Natural killer cell treated with Interleukin-12 subunit alpha and Interleukin-12 subunit beta and Interleukin-15 and Interleukin-18, amount 100 ng/mL, for 72 hours (primary cell): ENCODE data around the gene SAMHD1. TPM values are rescaled to one million over a fixed set of nuclear protein-coding genes. Genes with fewer than 3 reads are reported as not detected.

Experiments used
- ATAC-seq, 2 donors: fragments of 150-1000 bp; cut with Tn5 transposase in 1 of 2; sonication (Bioruptor Pico), chemical (Tn5 transposase) in 1 of 2; 2 replicates each; pipeline ENCODE4 v1.10.0; 2021
- DNase-seq: peaks from one replicate; pipeline ENCODE4 v3.0.0; 2022; ENCODE audit warnings: low spot score
- H3K27ac Mint-ChIP-seq, 2 donors: 1 replicate in 1 of 2; 2 replicates in 1 of 2; pipeline ENCODE4 v1.8.0; 2022; ENCODE audit warnings: mixed read lengths in 2 of 2, mild to moderate bottlenecking in 1 of 2, moderate library complexity in 1 of 2
- H3K27me3 Mint-ChIP-seq, 2 donors: 1 replicate in 1 of 2; 2 replicates in 1 of 2; pipeline ENCODE4 v1.8.0; 2022; ENCODE audit warnings: mixed read lengths in 2 of 2
- H3K36me3 Mint-ChIP-seq: one replicate; pipeline ENCODE4 v1.8.0; 2022; ENCODE audit warnings: mixed read lengths
- H3K4me1 Mint-ChIP-seq, 2 donors: 1 replicate in 1 of 2; 2 replicates in 1 of 2; pipeline ENCODE4 v1.8.0; 2022; ENCODE audit warnings: low read depth in 2 of 2, mixed read lengths in 2 of 2, mild to moderate bottlenecking in 1 of 2
- H3K4me3 Mint-ChIP-seq: one replicate; pipeline ENCODE4 v1.8.0; 2022; ENCODE audit warnings: mixed read lengths
- H3K9me3 Mint-ChIP-seq: 2 replicates; pipeline ENCODE4 v1.8.0; 2022; ENCODE audit warnings: mixed read lengths
- total RNA-seq, 2 donors: library from RNA; stranded (reverse); gene quantifications; one replicate each; pipeline ENCODE4 v1.2.3, GENCODE V29; 2022

Gene SAMHD1
- total RNA-seq, 2 donors from 2014 or later = 74.9 to 86.0 TPM

DNA sequence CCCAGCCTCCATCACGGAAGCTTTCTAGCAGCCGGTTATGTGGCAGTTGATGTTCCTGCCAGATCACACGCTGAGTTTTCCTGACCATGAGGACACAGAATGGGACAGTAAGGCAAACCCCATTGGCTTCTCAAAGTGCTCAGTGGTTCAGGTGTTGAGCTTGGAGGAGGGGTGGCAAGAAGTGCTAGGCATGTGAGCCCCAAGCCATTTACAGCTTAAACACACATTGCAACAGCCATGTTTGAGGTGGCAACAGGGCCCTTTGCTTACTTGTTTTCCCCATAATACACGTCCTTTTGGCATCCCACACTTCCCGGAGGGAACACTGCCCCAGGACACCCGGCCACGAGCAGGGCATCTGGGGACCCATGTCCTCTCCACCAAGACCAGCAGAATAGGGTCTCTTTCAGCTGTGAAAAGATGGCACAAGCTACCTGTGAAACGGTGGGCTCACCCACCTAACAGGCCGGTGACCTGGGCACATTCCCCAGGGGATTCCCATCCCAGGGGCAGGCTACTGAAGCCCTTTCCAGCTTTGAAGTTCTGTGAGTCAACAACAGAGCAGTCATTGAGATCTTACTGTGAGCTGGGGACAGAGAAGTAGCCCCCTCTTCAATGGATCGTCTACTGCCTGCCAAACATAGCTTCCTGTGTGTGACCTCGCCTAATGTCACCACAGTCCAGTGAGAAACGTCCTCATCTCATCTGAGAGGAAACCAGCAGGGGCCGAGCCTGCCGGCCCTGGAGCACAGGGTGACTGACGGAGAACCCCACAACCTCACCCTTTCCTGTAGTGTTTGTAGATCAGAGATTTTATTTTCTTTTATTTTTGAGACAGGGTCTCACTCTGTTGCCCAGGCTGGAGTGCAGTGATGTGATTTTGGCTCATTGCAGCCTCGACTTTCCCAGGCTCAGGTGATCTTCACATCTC lies 79.6 kb downstream of the SAMHD1 start:
- ATAC-seq (peak; percentile 46 to 50), DNase-seq (peak; percentile 41)
- H3K36me3 Mint-ChIP-seq = no peaks in the 10 kb centered on the region
- no peaks in the 10 kb centered on the region for H3K27me3 Mint-ChIP-seq
- peaks cover 0 to 10% of the 10 kb centered on the region in 2 donors for H3K4me1 Mint-ChIP-seq
- no peak overlapping the region for H3K27ac Mint-ChIP-seq
- no peak overlapping the region for H3K4me3 Mint-ChIP-seq
- no peaks in the 10 kb centered on the region for H3K9me3 Mint-ChIP-seq

GRCh38 chr20:36866681-36867495 lies 84.6 kb downstream of the SAMHD1 start:
- Mint-ChIP-seq H3K27ac (no peak overlapping the region), H3K4me3 (no peak overlapping the region)
- no peak for DNase-seq

GRCh38 chr20:36866164-36866563 lies 85.3 kb downstream of the SAMHD1 start:
- Mint-ChIP-seq H3K4me3 (no peak overlapping the region), H3K27me3 (peaks cover 9 to 10% of the 10 kb centered on the region in 2 donors), H3K9me3 (no peaks in the 10 kb centered on the region), H3K27ac (no peak overlapping the region), H3K4me1 (peaks cover 6 to 8% of the 10 kb centered on the region in 2 donors), H3K36me3 (no peaks in the 10 kb centered on the region)
- DNase-seq (no peak), ATAC-seq (no peak)

More at GRCh38 chr20:36866681-36867495, 84.6 kb downstream of the SAMHD1 start:
- H3K27me3 Mint-ChIP-seq = peaks cover 9 to 10% of the 10 kb centered on the region in 2 donors
- no peaks in the 10 kb centered on the region for H3K9me3 Mint-ChIP-seq
- no peaks in the 10 kb centered on the region for H3K36me3 Mint-ChIP-seq
- H3K4me1 Mint-ChIP-seq = peaks cover 6 to 8% of the 10 kb centered on the region in 2 donors
- no peak for ATAC-seq

- Mint-ChIP-seq H3K27me3 (peaks cover 9 to 10% of the 10 kb centered on the region in 2 donors), H3K4me1 (peaks cover 6 to 8% of the 10 kb centered on the region in 2 donors), H3K9me3 (no peaks in the 10 kb centered on the region), H3K27ac (no peak overlapping the region), H3K36me3 (no peaks in the 10 kb centered on the region), H3K4me3 (no peak overlapping the region)
- DNase-seq = no peak
- ATAC-seq = no peak
These were observed 85.7 kb downstream of the SAMHD1 start for GRCh38 chr20:36865861-36866149.

DNA sequence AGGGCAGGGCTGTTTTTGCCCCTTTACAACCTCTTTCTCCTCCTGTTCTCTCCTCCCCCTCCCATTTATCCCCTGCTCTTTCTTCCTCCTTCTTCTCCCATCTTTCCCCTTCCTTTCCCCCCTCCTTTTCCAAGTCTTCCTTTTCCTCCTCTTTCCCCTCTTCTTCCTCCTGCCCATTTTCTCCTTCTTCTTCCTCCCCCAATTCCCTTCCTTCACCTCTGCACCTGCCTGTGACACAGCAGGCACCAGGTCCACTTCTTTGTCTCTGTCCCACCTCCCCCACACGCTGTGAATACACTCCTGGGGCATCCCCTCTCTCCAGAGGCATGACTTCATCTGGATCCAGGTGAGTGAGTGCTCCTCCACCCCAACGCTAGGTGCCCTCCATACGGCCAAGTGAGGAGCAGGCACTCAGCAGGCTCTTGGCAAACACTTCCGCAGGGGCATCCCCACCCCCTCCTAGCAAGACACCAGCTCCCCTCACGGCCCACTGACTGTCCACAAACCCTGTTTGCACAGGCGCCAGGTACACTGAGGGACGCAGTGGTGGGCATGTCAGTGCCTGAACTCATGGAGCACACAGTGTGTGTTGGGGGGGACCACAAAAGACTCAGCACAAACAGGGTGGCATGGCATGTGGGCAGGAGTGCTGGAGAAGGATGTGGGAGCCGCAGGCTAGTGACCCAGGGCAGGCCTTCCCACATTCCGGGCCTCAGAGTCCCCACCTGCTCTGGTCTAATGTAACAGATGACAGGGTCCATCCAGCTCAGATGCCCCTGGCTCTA lies 86.2 kb downstream of the SAMHD1 start:
- ATAC-seq = no peak
- Mint-ChIP-seq H3K27me3 (peaks cover 9 to 10% of the 10 kb centered on the region in 2 donors), H3K4me1 (peaks cover 6 to 8% of the 10 kb centered on the region in 2 donors), H3K9me3 (no peaks in the 10 kb centered on the region), H3K27ac (no peak overlapping the region), H3K36me3 (no peaks in the 10 kb centered on the region), H3K4me3 (peak overlapping the region; percentile 58)
- no peak for DNase-seq

- peak; percentile 0 to 68 for ATAC-seq
- peak; percentile 63 for DNase-seq
- peaks cover 6 to 8% of the 10 kb centered on the region in 2 donors for H3K4me1 Mint-ChIP-seq
- no peaks in the 10 kb centered on the region for H3K36me3 Mint-ChIP-seq
- H3K4me3 Mint-ChIP-seq = no peak overlapping the region
- H3K9me3 Mint-ChIP-seq = no peaks in the 10 kb centered on the region
- H3K27ac Mint-ChIP-seq = no peak overlapping the region
- peaks cover 9 to 10% of the 10 kb centered on the region in 2 donors for H3K27me3 Mint-ChIP-seq
These were observed 88.4 kb downstream of the SAMHD1 start for GRCh38 chr20:36862857-36863668.

- Mint-ChIP-seq H3K9me3 (no peaks in the 10 kb centered on the region), H3K36me3 (no peaks in the 10 kb centered on the region), H3K27ac (no peak overlapping the region), H3K4me3 (peak overlapping the region; percentile 20), H3K27me3 (peaks cover 9 to 10% of the 10 kb centered on the region in 2 donors), H3K4me1 (peaks cover 8 to 9% of the 10 kb centered on the region in 2 donors)
- ATAC-seq (no peak), DNase-seq (no peak)
These were observed 89.4 kb downstream of the SAMHD1 start for GRCh38 chr20:36861875-36862801.

GRCh38 chr20:36861625-36861874 lies 90.0 kb downstream of the SAMHD1 start:
- H3K36me3 Mint-ChIP-seq = no peaks in the 10 kb centered on the region
- ATAC-seq = no peak
- no peak for DNase-seq
- H3K27ac Mint-ChIP-seq = no peak overlapping the region
- H3K4me1 Mint-ChIP-seq = peaks cover 12% of the 10 kb centered on the region in 2 donors
- peaks cover 8 to 9% of the 10 kb centered on the region in 2 donors for H3K27me3 Mint-ChIP-seq
- H3K9me3 Mint-ChIP-seq = no peaks in the 10 kb centered on the region
- peak overlapping the region; percentile 23 for H3K4me3 Mint-ChIP-seq

GRCh38 chr20:36860811-36861624 lies 90.5 kb downstream of the SAMHD1 start:
- no peak overlapping the region for H3K27ac Mint-ChIP-seq
- H3K36me3 Mint-ChIP-seq = no peaks in the 10 kb centered on the region
- H3K9me3 Mint-ChIP-seq = no peaks in the 10 kb centered on the region
- ATAC-seq (no peak), DNase-seq (no peak)
- peak overlapping the region; percentile 23 for H3K4me3 Mint-ChIP-seq
- H3K27me3 Mint-ChIP-seq = peaks cover 6 to 9% of the 10 kb centered on the region in 2 donors
- H3K4me1 Mint-ChIP-seq = peaks cover 12% of the 10 kb centered on the region in 2 donors

DNA sequence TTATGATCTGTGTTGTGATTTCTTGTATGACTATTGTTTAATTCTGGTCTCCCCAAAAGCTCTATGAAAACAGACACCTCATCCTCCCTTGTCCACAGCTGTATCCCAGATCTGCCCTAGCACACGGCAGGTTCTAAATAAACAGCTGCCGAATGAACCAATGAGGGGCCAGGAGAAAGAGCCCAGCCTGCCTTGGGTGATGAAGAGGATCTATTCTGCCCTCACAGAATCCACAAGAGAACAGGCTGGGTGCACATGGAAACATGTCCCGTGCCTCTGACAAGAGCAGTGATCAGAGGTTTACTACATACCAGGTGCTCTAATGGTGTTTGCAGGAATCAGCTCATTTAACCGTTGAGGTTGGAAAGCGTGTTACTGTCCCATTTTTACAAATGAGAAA lies 91.2 kb downstream of the SAMHD1 start:
- Mint-ChIP-seq H3K9me3 (no peaks in the 10 kb centered on the region), H3K4me1 (peaks cover 11% of the 10 kb centered on the region in 2 donors), H3K4me3 (no peak overlapping the region), H3K27me3 (peaks cover 6% of the 10 kb centered on the region in 2 donors), H3K36me3 (no peaks in the 10 kb centered on the region), H3K27ac (no peak overlapping the region)
- ATAC-seq (no peak), DNase-seq (no peak)

DNA sequence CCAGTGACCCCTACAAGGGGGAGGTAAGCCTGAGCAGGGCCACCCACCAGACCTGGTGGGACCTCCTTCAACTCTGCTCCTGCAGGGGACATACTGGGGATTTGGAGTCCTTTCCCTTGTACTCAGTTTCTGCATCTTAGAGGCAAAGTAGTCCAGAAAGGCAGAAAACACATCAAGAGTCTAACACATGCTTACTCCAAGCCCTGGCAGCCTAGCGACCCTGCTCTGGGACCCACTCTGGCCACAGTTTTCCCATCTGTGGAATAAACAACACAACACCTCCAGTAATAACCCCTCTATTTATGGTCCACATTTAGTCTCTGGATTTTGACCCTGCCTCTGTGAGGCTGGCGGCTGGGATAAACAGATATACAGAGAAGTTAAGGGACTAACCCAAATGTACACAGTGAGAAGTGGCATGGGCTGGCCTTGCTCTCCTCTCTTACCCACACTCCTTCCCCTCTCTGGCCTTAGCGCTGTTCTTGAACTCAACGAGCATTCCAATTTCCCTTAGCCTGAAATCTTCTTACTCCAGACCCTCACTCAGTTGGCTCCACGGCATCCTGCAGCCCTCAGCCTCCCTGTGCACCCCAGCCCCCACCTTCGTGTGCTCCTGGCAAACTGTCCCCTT lies 91.7 kb downstream of the SAMHD1 start:
- Mint-ChIP-seq H3K4me3 (no peak overlapping the region), H3K27ac (no peak overlapping the region), H3K9me3 (no peaks in the 10 kb centered on the region), H3K4me1 (peaks cover 6% of the 10 kb centered on the region in 2 donors), H3K27me3 (peaks cover under 1% of the 10 kb centered on the region in 2 donors), H3K36me3 (no peaks in the 10 kb centered on the region)
- DNase-seq (no peak), ATAC-seq (no peak)
